ENCODE results near the gene CFAP157.

- TF ChIP-seq POLR2A (IDR thresholded peaks at IDR 0.05) (no peak), CTCF (IDR thresholded peaks at IDR 0.05) (no peak), EP300 (IDR thresholded peaks at IDR 0.05) (no peak)
These were observed 15.4 kb downstream of the CFAP157 start for GRCh38 chr9:127722055-127722745.
